Gastroesophageal sphincter (tissue), 3 donors: ENCODE data around the gene RBBP4.

Experiments used
- EP300 ChIP-seq: sonication (generic); formaldehyde crosslinking; IDR thresholded peaks from one replicate; pipeline ENCODE4 v1.6.1; 2017; ENCODE audit warnings: antibody characterized with exemption, mild to moderate bottlenecking
- TF ChIP-seq, protein P1 (sequence below), 4 experiments: fragments of 200-600 bp in 2 of 4; fragments of 450-650 bp in 2 of 4; sonication (generic) in 1 of 4; IDR thresholded peaks; one replicate each; pipeline ENCODE4 v1.5.1; 2017 to 2019; ENCODE audit warnings: antibody characterized with exemption in 4 of 4, mild to moderate bottlenecking in 2 of 4, moderate library complexity in 2 of 4

DNA sequence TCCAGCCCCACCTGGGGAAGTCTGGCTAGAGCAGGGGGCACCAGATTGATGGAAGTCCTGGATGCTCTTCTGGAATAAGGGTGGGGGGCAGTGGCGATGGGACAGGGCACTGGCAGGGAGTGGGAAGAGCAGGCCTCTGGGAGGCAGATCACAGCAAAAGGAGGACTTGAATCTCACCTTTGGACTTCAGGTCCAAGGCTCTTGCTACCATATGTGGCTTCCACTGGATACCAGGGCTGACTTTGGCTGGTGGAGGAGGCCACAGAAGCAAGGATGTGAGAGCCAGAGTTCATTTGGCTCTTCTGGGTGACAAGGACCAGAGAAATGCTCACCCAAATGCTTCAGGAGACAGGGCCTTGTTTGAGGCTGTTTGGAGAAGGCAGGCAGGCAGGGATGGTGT lies 67.5 kb downstream of the RBBP4 start:
- TF ChIP-seq, protein P1, sequence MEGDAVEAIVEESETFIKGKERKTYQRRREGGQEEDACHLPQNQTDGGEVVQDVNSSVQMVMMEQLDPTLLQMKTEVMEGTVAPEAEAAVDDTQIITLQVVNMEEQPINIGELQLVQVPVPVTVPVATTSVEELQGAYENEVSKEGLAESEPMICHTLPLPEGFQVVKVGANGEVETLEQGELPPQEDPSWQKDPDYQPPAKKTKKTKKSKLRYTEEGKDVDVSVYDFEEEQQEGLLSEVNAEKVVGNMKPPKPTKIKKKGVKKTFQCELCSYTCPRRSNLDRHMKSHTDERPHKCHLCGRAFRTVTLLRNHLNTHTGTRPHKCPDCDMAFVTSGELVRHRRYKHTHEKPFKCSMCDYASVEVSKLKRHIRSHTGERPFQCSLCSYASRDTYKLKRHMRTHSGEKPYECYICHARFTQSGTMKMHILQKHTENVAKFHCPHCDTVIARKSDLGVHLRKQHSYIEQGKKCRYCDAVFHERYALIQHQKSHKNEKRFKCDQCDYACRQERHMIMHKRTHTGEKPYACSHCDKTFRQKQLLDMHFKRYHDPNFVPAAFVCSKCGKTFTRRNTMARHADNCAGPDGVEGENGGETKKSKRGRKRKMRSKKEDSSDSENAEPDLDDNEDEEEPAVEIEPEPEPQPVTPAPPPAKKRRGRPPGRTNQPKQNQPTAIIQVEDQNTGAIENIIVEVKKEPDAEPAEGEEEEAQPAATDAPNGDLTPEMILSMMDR (IDR thresholded peaks at IDR 0.05): no peak
- no peak for TF ChIP-seq EP300
